B cell (primary cell): ENCODE measurements around the gene ABCB4. TPM values are rescaled to one million over a fixed set of nuclear protein-coding genes. Genes with fewer than 3 reads are reported as not detected.

Source experiments
- ATAC-seq: fragments of 200-7000 bp; cut with Tn5 transposase; one replicate; pipeline ENCODE4 v1.10.0; 2021; ENCODE audit warnings: low read depth, mild to moderate bottlenecking, moderate number of reproducible peaks, moderate library complexity
- CTCF ChIA-PET: fragments of 350-600 bp; sonication (Branson Sonifier 250); formaldehyde crosslinking; loops from one replicate; lab custom pipeline; 2021; ENCODE audit warnings: antibody characterized with exemption, inconsistent platforms; lab: Charles Lee
- POLR2A ChIA-PET: fragments of 350-600 bp; sonication (Branson Sonifier 250); formaldehyde crosslinking; loops from one replicate; lab custom pipeline; 2021; ENCODE audit warnings: antibody characterized with exemption; lab: Charles Lee
- DNase-seq: peaks from one replicate; pipeline ENCODE4 v3.0.0; 2013
- H2AFZ ChIP-seq: 2 replicates; pipeline ENCODE4 v1.6.1; 2012; ENCODE audit warnings: mild to moderate bottlenecking, low read depth, low read length; ENCODE audit not compliant: insufficient read depth, poor library complexity, severe bottlenecking
- H3K27ac ChIP-seq, 2 donors: 1 replicate in 1 of 2; 2 replicates in 1 of 2; pipeline ENCODE4 v1.5.1; 2012 to 2013; ENCODE audit warnings: low read length in 2 of 2, mild to moderate bottlenecking in 2 of 2, moderate library complexity in 1 of 2
- H3K27me3 ChIP-seq, 4 experiments: fragments of 200-600 bp in 1 of 4; sonication (generic) in 1 of 4; replicated peaks in 1 of 4; 1 replicate in 2 of 4; 2 replicates in 2 of 4; pipeline versions ENCODE4 v1.6.1 to v1.7.0; 2013 to 2016; ENCODE audit warnings: low read length in 3 of 4, mild to moderate bottlenecking in 2 of 4, mixed read lengths in 1 of 4, moderate library complexity in 1 of 4; ENCODE audit not compliant: insufficient read depth in 4 of 4, control insufficient read depth in 3 of 4; ENCODE audit errors: control extremely low read depth in 1 of 4
- H3K36me3 ChIP-seq, 2 experiments: replicated peaks in 1 of 2; 1 replicate in 1 of 2; 2 replicates in 1 of 2; pipeline versions ENCODE4 v1.6.1 to v1.7.1; 2013; ENCODE audit warnings: low read length in 1 of 2; ENCODE audit not compliant: insufficient read depth in 2 of 2, control insufficient read depth in 1 of 2; ENCODE audit errors: control extremely low read depth in 1 of 2, extremely low read depth in 1 of 2
- H3K4me1 ChIP-seq, 2 donors: fragments of 200-600 bp in 1 of 2; sonication (generic) in 1 of 2; 1 replicate in 1 of 2; 2 replicates in 1 of 2; pipeline versions ENCODE4 v1.5.1 to v1.6.1; 2013 to 2017; ENCODE audit warnings: low read length in 2 of 2; ENCODE audit not compliant: control insufficient read depth in 2 of 2, insufficient read depth in 2 of 2
- H3K4me2 ChIP-seq: replicated peaks from 2 replicates; pipeline ENCODE3; 2012; ENCODE audit warnings: mild to moderate bottlenecking, low read depth, low read length; ENCODE audit not compliant: poor library complexity, severe bottlenecking
- H3K4me3 ChIP-seq, 5 experiments: fragments of 200-600 bp in 1 of 5; sonication (generic) in 1 of 5; 1 replicate in 3 of 5; 2 replicates in 2 of 5; pipeline versions ENCODE4 v1.5.1 to v1.7.0; 2011 to 2016; ENCODE audit warnings: low read length in 4 of 5, mild to moderate bottlenecking in 4 of 5, low read depth in 2 of 5, control low read depth in 1 of 5, moderate library complexity in 1 of 5; ENCODE audit not compliant: insufficient read depth in 1 of 5; ENCODE audit errors: control extremely low read depth in 1 of 5, extremely low read depth in 1 of 5
- H3K79me2 ChIP-seq: fragments of 200-600 bp; sonication (generic); one replicate; pipeline ENCODE4 v1.6.0; 2016; ENCODE audit warnings: low read length; ENCODE audit not compliant: control insufficient read depth, insufficient read depth
- H3K9ac ChIP-seq: fragments of 200-600 bp; sonication (generic); 2 replicates; pipeline ENCODE4 v1.6.1; 2017; ENCODE audit warnings: mild to moderate bottlenecking, low read length, moderate library complexity
- H3K9me3 ChIP-seq, 3 donors: one replicate each; pipeline versions ENCODE4 v1.6.1 to v1.7.1; 2013; ENCODE audit warnings: low read length in 2 of 3; ENCODE audit not compliant: control insufficient read depth in 2 of 3, insufficient read depth in 1 of 3; ENCODE audit errors: control extremely low read depth in 1 of 3
- H4K20me1 ChIP-seq: 2 replicates; pipeline ENCODE4 v1.6.0; 2012; ENCODE audit warnings: mild to moderate bottlenecking, low read length; ENCODE audit not compliant: insufficient read depth, control insufficient read depth, poor library complexity, severe bottlenecking
- H3K27ac Mint-ChIP-seq: one replicate; pipeline ENCODE4 v1.8.0; 2021; ENCODE audit warnings: mixed read lengths
- H3K27me3 Mint-ChIP-seq: one replicate; pipeline ENCODE4 v1.8.0; 2021; ENCODE audit warnings: mixed read lengths
- H3K4me1 Mint-ChIP-seq: one replicate; pipeline ENCODE4 v1.8.0; 2021; ENCODE audit warnings: mixed read lengths
- H3K4me3 Mint-ChIP-seq: one replicate; pipeline ENCODE4 v1.8.0; 2021; ENCODE audit warnings: mixed read lengths
- H3K9me3 Mint-ChIP-seq: one replicate; pipeline ENCODE4 v1.8.0; 2022; ENCODE audit warnings: mixed read lengths; ENCODE audit not compliant: insufficient read depth
- EZH2 ChIP-seq: IDR thresholded peaks from 2 replicates; pipeline ENCODE4 v1.6.1; 2012; ENCODE audit warnings: borderline replicate concordance, low read depth, mild to moderate bottlenecking, moderate library complexity, low read length; ENCODE audit not compliant: insufficient read depth, poor library complexity, severe bottlenecking
- WGBS: methylation state at CpG from one replicate; pipeline ENCODE4 v1.1.5; 2013; ENCODE audit warnings: missing lambda C conversion rate; ENCODE audit not compliant: insufficient coverage; 5-methylcytosine and 5-hydroxymethylcytosine counted together
- intact Hi-C: fragments of 100-400 bp; cut with micrococcal nuclease; formaldehyde crosslinking; loops from one replicate; pipeline ENCODE4 v1.10.0; 2022
- polyA plus RNA-seq: library from polyadenylated mRNA; depleted of rRNA; stranded (reverse); fragments of >200 nt; gene quantifications from 2 replicates; pipeline ENCODE4 v1.2.3, GENCODE V29; 2012
- total RNA-seq, 2 donors: library from RNA; stranded (reverse); fragments of 120-200 nt in 1 of 2; gene quantifications; 1 replicate in 1 of 2; 2 replicates in 1 of 2; pipeline versions ENCODE4 v1.2.3 to v1.2.4, GENCODE V29; 2013 to 2022
- TF ChIP-seq, protein P1 (sequence below): fragments of 200-600 bp; IDR thresholded peaks from one replicate; pipeline ENCODE4 v1.8.0; 2022; ENCODE audit warnings: antibody characterized with exemption, mild to moderate bottlenecking

ABCB4 gene
- total and polyA plus RNA-seq, 2 donors (not counting 1 experiment from before 2014, with no cell fraction given), result 16.6 to 40.0 TPM

GRCh38 chr7:87432536-87432935, 42.9 kb downstream of the ABCB4 start:
- Mint-ChIP-seq H3K27me3 (no peaks in the 10 kb centered on the region), H3K4me1 (peaks cover 6% of the 10 kb centered on the region), H3K9me3 (no peaks in the 10 kb centered on the region), H3K27ac (no peak overlapping the region), H3K4me3 (no peak overlapping the region)
- Histone ChIP-seq H2AFZ (no peak overlapping the region), H3K4me3 (no peak overlapping the region), H3K4me2 (no peak overlapping the region), H3K36me3 (peaks cover 0 to 66% of the 10 kb centered on the region in 2 experiments), H4K20me1 (no peaks in the 10 kb centered on the region), H3K79me2 (no peaks in the 10 kb centered on the region), H3K9me3 (no peaks in the 10 kb centered on the region), H3K27ac (no peak overlapping the region), H3K9ac (no peak overlapping the region), H3K27me3 (no peaks in the 10 kb centered on the region), H3K4me1 (no peaks in the 10 kb centered on the region)
- intact Hi-C loops, result no loop called here
- POLR2A ChIA-PET, result no interaction called here
- CTCF ChIA-PET, result interaction anchor here (1.4 kb wide), 1 partner anchor 16 kb away, joined by 3 read pairs; no protein-coding TSS in a partner anchor
- no CpG with 5 or more reads among the region's 2 CpGs for WGBS
- no peak for ATAC-seq
- TF ChIP-seq, protein P1, sequence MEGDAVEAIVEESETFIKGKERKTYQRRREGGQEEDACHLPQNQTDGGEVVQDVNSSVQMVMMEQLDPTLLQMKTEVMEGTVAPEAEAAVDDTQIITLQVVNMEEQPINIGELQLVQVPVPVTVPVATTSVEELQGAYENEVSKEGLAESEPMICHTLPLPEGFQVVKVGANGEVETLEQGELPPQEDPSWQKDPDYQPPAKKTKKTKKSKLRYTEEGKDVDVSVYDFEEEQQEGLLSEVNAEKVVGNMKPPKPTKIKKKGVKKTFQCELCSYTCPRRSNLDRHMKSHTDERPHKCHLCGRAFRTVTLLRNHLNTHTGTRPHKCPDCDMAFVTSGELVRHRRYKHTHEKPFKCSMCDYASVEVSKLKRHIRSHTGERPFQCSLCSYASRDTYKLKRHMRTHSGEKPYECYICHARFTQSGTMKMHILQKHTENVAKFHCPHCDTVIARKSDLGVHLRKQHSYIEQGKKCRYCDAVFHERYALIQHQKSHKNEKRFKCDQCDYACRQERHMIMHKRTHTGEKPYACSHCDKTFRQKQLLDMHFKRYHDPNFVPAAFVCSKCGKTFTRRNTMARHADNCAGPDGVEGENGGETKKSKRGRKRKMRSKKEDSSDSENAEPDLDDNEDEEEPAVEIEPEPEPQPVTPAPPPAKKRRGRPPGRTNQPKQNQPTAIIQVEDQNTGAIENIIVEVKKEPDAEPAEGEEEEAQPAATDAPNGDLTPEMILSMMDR, result no peak
- TF ChIP-seq EZH2, result no peak
- DNase-seq, result no peak

DNA sequence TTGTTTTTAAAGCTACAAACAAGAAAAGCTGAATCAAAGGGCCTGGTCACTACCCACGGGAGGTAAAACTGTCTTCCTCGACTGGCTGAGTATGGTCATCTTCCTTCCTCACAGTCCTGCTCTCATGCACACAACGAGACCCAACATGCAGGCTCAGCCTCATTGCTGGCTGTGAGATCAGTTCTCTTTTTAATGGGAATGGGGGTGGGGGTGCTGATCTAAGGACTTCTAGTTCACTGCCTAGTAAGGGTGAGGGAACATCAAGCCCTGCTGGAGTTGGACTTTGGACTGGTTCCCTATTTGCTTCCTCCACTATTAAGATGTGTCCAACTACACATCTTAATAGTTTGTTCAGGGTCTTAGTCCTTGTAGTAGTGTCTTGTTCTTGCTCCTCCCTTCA, 48.2 kb downstream of the ABCB4 start:
- TF ChIP-seq, protein P1, result no peak
- no peak for TF ChIP-seq EZH2
- ATAC-seq, result no peak
- POLR2A ChIA-PET, result no interaction called here
- no peaks in the 10 kb centered on the region for H3K9me3 ChIP-seq
- H3K4me3 ChIP-seq, result no peak overlapping the region
- no peak for DNase-seq
- H4K20me1 ChIP-seq, result no peaks in the 10 kb centered on the region
- CTCF ChIA-PET, result interaction anchor here (0.8 to 1.8 kb wide), 2 partner anchors 11 to 268 kb away, joined by 3 to 7 read pairs; no protein-coding TSS in a partner anchor
- peaks cover 0 to 2% of the 10 kb centered on the region in 2 donors for H3K4me1 ChIP-seq
- no peaks in the 10 kb centered on the region for H3K27me3 ChIP-seq
- Mint-ChIP-seq H3K4me3 (no peak overlapping the region), H3K9me3 (no peaks in the 10 kb centered on the region), H3K27ac (no peak overlapping the region), H3K4me1 (peaks cover 19% of the 10 kb centered on the region), H3K27me3 (no peaks in the 10 kb centered on the region)
- H3K79me2 ChIP-seq, result no peaks in the 10 kb centered on the region
- peaks cover 0 to 75% of the 10 kb centered on the region in 2 experiments for H3K36me3 ChIP-seq
- 80% methylated on average over 1 of the region's 3 CpGs for WGBS
- intact Hi-C loops, result no loop called here
- H2AFZ ChIP-seq, result no peak overlapping the region
- H3K9ac ChIP-seq, result no peak overlapping the region
- no peak overlapping the region for H3K4me2 ChIP-seq
- H3K27ac ChIP-seq, result no peak overlapping the region
